WI38 (cell line): Measurements from ENCODE around the gene ZFP36L1.

Experiments used
- H3K4me3 ChIP-seq: 2 replicates; pipeline ENCODE4 v1.5.1; 2011; ENCODE audit warnings: low read depth, mild to moderate bottlenecking, control low read depth, low read length
- TF ChIP-seq, protein P1 (sequence below): IDR thresholded peaks from 2 replicates; pipeline ENCODE4 v1.5.1; 2012; ENCODE audit warnings: low read depth, mild to moderate bottlenecking, control low read depth, low read length

ZFP36L1 gene

DNA sequence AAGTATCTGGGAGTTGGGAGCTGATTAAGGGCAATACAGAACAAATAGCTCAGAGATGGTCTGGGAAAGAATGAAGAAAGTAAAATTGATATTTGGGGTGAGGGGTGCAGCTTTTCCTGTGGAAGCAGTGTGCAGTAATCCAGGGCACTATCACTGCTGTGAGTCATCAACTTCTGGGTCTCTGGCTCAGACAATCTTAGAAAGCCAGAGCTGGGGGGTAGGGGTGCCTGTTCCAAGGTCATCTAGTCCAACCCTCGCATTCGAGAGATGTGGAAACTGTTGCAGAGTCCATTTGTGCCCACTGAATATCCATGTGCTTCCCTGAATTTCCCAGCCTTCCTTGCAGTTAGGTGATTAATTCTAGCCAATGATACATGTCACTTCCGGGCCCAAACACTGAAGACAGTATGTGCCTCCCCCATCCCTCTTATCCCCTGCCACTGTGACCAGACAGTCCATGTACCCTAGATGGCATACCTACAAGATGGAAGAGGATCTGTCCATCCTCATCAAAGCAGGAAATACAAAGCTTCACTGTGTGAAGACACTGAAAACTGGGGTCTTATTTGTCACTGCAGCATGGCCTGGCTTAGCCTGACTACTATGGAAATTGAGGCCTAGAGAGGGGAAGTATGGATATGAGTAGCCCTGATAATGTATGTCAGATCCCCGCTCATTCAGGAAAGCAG is 51.9 kb downstream of the ZFP36L1 start:
- no peak overlapping the region for H3K4me3 ChIP-seq
- TF ChIP-seq, protein P1, sequence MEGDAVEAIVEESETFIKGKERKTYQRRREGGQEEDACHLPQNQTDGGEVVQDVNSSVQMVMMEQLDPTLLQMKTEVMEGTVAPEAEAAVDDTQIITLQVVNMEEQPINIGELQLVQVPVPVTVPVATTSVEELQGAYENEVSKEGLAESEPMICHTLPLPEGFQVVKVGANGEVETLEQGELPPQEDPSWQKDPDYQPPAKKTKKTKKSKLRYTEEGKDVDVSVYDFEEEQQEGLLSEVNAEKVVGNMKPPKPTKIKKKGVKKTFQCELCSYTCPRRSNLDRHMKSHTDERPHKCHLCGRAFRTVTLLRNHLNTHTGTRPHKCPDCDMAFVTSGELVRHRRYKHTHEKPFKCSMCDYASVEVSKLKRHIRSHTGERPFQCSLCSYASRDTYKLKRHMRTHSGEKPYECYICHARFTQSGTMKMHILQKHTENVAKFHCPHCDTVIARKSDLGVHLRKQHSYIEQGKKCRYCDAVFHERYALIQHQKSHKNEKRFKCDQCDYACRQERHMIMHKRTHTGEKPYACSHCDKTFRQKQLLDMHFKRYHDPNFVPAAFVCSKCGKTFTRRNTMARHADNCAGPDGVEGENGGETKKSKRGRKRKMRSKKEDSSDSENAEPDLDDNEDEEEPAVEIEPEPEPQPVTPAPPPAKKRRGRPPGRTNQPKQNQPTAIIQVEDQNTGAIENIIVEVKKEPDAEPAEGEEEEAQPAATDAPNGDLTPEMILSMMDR = no peak

DNA sequence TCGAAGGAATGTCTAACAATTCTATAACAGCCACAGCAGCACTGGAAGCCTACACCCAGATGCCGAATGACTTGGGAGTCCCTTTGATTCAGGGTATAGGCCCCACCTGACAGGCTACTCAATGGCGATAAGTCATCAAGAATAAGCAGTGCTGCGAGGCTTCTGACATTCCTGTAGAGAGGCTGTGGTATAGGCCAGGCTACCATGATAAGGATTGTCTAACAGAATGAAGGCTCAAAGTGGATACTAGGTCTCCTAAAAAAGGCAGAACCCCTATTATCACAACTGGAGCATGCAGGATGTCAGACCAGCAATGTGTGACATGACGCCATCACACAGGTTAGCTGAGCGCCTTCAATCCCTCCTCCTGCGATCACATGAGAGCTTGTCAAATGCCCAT is 53.2 kb downstream of the ZFP36L1 start:
- no peak overlapping the region for H3K4me3 ChIP-seq
- TF ChIP-seq, protein P1 = no peak

DNA sequence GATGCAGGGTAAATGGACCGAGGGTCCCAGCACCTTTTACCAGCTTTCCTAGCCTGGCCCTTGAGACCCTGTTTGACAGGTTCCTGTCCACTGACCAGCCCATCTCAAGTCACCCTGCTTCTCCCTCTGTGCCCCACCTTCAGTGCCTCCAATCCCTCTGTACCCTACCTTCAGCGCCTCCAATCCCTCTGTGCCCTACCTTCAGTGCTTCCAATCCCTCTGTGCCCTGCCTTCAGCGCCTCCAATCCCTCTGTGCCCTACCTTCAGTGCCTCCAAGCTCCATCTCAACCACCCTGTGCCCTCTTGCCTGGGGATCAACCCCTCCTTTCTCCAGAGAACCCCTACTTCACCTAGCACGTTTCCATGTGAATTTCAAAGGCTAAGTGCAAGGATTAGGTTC is 54.3 kb downstream of the ZFP36L1 start:
- TF ChIP-seq, protein P1 = no peak
- no peak overlapping the region for H3K4me3 ChIP-seq
